SH-SY5Y (cell line): Measurements from ENCODE around the gene SMNDC1.

Experiments used
- GATA2 ChIP-seq: IDR thresholded peaks from 2 replicates; pipeline ENCODE4 v1.6.1; 2011; ENCODE audit warnings: mild to moderate bottlenecking, low read depth, low read length
- GATA3 ChIP-seq: IDR thresholded peaks from 2 replicates; pipeline ENCODE4 v1.6.1; 2011; ENCODE audit warnings: low read depth, mild to moderate bottlenecking, low read length, moderate library complexity

DNA sequence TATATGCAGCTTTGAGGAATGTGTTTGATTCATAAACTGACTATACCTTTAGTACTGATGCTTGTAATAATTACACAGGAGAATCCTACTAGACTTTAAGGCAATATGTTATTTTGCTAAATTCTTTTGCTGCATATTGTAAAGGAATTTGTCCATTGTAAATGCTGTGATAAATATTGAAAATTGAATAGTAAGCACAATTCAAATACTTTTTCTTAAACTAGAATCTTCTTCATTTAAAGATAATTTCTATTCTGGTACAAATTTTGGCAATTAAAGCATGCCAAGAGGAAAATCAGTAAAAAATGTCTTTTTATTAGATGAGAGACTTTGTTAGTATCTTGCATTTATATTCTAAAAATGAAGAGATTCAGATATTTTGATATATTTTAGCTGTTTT lies 45.4 kb downstream of the SMNDC1 start:
- TF ChIP-seq GATA2, result no peak
- TF ChIP-seq GATA3, result no peak
